Cardiac muscle cell (in vitro differentiated cells and primary cell): ENCODE results near the gene PEX14. TPM values are rescaled to one million over a fixed set of nuclear protein-coding genes. Genes with fewer than 3 reads are reported as not detected.

Experiments used
- DNase-seq, 2 donors: peaks; one replicate each; pipeline versions ENCODE4 v3.0.0 to v3.0.0-alpha.2; 2010 to 2017; ENCODE audit warnings: low read depth in 1 of 2, low spot score in 1 of 2
- H3K27ac ChIP-seq: fragments of 200-600 bp; sonication (generic); 2 replicates; pipeline ENCODE4 v1.5.1; 2016
- H3K27me3 ChIP-seq: fragments of 200-600 bp; sonication (generic); 2 replicates; pipeline ENCODE4 v1.6.0; 2016; ENCODE audit warnings: control low read depth
- H3K36me3 ChIP-seq: fragments of 200-600 bp; sonication (generic); 2 replicates; pipeline ENCODE4 v1.5.1; 2016; ENCODE audit warnings: control low read depth
- H3K4me1 ChIP-seq: fragments of 200-600 bp; sonication (generic); 2 replicates; pipeline ENCODE4 v1.8.1; 2017; ENCODE audit warnings: low read depth, mild to moderate bottlenecking, mixed run types
- H3K4me3 ChIP-seq: fragments of 200-600 bp; sonication (generic); 2 replicates; pipeline ENCODE4 v1.5.1; 2016; ENCODE audit warnings: mild to moderate bottlenecking
- H3K9me3 ChIP-seq: fragments of 200-600 bp; sonication (generic); 2 replicates; pipeline ENCODE4 v1.5.1; 2017; ENCODE audit warnings: low read depth, mild to moderate bottlenecking, control low read depth
- CTCF ChIP-seq: IDR thresholded peaks from 2 replicates; pipeline ENCODE4 v1.5.1; 2012; ENCODE audit warnings: low read depth, mild to moderate bottlenecking, low read length
- polyA plus RNA-seq: library from polyadenylated mRNA; unstranded; fragments of >200 nt; fragmentation: Nextera tagmentation; extraction: Ambion mirVana; gene quantifications from 2 replicates; pipeline ENCODE4 v1.2.1, GENCODE V29; 2016
- total RNA-seq: library from RNA; depleted of rRNA; stranded (reverse); fragments of >200 nt; gene quantifications from 2 replicates; pipeline ENCODE4 v1.2.3, GENCODE V29; 2016

The PEX14 gene
- total and polyA plus RNA-seq, 2 experiments from 2014 or later: 25.0 to 32.1 TPM

- H3K4me3 ChIP-seq: no peak overlapping the region
- no peaks in the 10 kb centered on the region for H3K9me3 ChIP-seq
- H3K4me1 ChIP-seq: no peaks in the 10 kb centered on the region
- peaks cover 58% of the 10 kb centered on the region for H3K36me3 ChIP-seq
- no peak for DNase-seq
- no peak overlapping the region for H3K27ac ChIP-seq
- peaks cover 6% of the 10 kb centered on the region for H3K27me3 ChIP-seq
- TF ChIP-seq CTCF: no peak
Measured at GRCh38 chr1:10643607-10644306, 169.0 kb downstream of the PEX14 start.

DNA sequence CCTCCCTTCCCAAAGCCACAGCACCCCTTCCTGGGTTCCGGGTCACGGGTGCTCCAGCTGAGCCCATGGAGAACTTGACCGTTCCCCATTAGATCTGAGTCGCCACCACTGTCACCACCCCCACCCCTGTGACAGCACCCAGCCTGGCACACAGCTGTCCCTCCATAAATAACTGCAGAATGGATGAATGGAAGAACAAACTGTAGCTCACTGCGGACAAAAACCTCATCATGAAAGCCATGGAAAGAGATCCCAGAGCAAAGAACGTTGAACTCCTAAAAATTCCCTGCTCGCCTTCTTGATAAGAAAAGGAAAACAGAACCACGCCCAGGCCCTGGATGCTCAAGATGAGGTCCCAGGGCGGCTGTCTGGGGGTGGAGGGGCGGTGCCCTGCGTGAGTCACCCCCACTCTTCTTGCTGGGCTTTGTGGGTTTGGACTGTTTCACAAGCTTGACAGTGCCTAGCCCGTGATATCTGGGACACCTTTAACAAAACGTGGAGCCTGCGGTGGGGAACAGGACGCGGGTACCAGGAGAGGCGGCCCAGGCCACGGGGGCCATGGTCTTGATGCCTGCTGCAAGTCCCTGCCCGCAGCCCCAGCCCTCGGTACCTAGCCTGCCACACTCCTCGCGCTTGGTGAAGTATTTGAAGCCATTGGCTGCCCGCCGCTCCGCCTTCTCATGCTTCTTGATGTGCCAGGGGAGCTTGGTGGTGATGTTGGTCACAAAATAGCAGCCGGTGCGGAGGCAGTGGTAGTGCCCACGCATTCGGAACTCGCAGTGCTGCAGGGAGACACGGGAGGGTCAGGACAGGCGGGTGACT, 169.8 kb downstream of the PEX14 start:
- peak in 1 of 2 donors; percentile 12 for DNase-seq
- Histone ChIP-seq H3K27ac (no peak overlapping the region), H3K9me3 (no peaks in the 10 kb centered on the region), H3K4me3 (no peak overlapping the region), H3K36me3 (peaks cover 54% of the 10 kb centered on the region), H3K27me3 (peaks cover 3% of the 10 kb centered on the region), H3K4me1 (no peaks in the 10 kb centered on the region)
- TF ChIP-seq CTCF: no peak

DNA sequence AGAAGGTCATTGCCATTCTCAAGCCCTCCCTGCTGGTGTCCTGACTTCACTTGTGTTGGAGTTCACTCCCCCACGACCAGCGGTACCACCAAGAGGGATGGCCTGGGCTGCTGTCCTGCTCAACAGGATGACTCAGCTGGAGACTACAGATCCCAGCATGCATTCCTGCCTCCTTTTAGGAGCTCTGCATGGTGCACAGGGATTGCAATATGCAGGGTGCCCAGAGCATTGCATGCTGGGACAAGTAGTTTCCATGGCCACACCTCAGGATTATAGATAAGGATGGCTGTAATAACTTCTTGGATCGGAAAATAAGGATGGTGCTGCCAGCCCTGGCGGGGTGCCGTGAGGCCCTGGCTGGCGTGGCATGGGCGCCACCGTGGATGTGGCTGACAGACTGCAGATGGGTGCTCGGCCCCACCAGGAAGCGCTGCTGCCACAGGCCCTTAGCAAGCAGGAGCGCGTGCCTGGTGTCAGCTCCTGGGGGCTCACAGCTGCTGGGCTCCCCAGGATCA, 171.7 kb downstream of the PEX14 start:
- peaks cover 11% of the 10 kb centered on the region for H3K27me3 ChIP-seq
- H3K9me3 ChIP-seq: no peaks in the 10 kb centered on the region
- H3K4me3 ChIP-seq: no peak overlapping the region
- H3K27ac ChIP-seq: no peak overlapping the region
- H3K4me1 ChIP-seq: peaks cover 10% of the 10 kb centered on the region
- peak in 1 of 2 donors; percentile 61 for DNase-seq
- TF ChIP-seq CTCF: no peak
- peaks cover 48% of the 10 kb centered on the region for H3K36me3 ChIP-seq

- no peak for DNase-seq
- Histone ChIP-seq H3K4me1 (peaks cover 14% of the 10 kb centered on the region), H3K9me3 (no peaks in the 10 kb centered on the region), H3K36me3 (peaks cover 53% of the 10 kb centered on the region), H3K27me3 (peaks cover 11% of the 10 kb centered on the region), H3K4me3 (no peak overlapping the region), H3K27ac (no peak overlapping the region)
- no peak for TF ChIP-seq CTCF
Measured at GRCh38 chr1:10647414-10648170, 172.8 kb downstream of the PEX14 start.
